EL (cell line): ENCODE data around the gene TNXB.
"Not testable (repeated sequence)": the region's sequence is repeated elsewhere in the genome, so short reads cannot be mapped to it uniquely, and the experiment has no call there.

Experiments used
- DNase-seq: peaks from one replicate; pipeline ENCODE4 v3.0.0-alpha.2; 2016

Gene TNXB

GRCh38 chr6:32052626-32053025, 56.5 kb downstream of the TNXB start:
- DNase-seq, result not testable (repeated sequence)

GRCh38 chr6:32050562-32050961, 58.6 kb downstream of the TNXB start:
- DNase-seq, result no peak

DNA sequence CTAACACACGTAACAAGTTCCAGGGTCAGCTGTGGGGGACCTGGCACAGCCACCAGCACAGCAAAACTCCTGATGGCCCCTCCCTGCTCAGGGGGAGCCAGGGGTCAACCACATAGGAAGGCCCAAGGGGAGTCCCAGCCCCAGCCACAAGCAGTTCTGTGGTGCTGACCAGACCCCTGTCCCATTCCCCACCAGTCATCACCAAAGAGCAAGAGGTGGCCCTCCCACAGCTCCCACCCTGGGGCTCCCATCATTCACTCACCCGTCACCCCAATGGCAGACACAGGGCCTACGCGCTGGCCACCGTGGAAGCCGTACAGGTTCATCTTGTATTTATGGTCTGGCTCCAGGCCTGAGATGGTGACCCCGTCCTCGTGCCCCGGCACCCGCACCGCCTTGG, 59.4 kb downstream of the TNXB start:
- DNase-seq, result not testable (repeated sequence)

GRCh38 chr6:32049149-32049548, 60.0 kb downstream of the TNXB start:
- DNase-seq, result not testable (repeated sequence)

DNA sequence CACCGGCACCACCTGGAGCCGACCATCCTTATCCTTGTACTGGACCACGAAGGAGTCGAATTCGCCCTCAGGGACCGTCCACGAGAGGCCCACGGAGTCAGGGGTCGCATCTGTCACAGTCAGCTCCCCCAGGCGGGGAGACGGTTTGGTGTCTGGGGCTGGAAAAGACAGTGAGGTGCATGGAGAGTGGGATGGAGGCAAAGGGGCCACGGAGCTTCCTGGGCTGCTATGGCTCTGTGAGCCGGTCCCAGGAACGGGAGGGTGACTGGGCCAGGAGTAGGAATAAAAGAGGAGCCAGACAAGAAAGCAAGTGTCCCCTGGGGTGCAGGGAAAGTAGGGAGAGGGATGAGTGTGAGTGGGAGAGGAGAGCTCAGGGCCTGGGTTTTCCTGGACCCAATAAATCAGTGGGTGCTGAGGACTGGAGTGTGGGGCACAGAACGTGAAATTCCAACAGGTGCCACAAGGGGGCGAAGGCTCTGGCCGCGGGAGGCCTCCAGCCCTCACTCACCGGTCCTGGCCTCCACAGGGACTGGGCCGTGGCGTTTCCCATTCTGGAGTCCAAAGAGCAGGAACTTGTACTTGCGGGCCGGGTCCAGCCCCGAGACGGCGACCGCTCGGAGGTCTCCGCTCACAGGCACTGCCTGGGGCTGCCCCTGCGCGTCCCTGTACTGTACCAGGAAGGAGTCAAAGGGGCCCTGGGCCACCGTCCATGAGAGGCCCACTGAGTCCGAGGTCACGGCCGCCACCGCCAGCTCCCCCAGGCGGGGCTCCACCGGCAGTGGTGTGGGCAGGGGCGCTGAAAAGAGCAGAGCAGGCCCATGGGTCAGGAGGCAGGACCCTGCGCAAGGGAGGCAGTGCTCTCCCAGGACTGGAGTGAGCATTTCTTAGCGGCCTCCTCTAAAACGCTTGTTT, 61.0 kb downstream of the TNXB start:
- DNase-seq, result peak; percentile 61

GRCh38 chr6:32047539-32047854, 61.6 kb downstream of the TNXB start:
- no peak for DNase-seq

GRCh38 chr6:32047084-32047478, 62.1 kb downstream of the TNXB start:
- peak; percentile 47 for DNase-seq

DNA sequence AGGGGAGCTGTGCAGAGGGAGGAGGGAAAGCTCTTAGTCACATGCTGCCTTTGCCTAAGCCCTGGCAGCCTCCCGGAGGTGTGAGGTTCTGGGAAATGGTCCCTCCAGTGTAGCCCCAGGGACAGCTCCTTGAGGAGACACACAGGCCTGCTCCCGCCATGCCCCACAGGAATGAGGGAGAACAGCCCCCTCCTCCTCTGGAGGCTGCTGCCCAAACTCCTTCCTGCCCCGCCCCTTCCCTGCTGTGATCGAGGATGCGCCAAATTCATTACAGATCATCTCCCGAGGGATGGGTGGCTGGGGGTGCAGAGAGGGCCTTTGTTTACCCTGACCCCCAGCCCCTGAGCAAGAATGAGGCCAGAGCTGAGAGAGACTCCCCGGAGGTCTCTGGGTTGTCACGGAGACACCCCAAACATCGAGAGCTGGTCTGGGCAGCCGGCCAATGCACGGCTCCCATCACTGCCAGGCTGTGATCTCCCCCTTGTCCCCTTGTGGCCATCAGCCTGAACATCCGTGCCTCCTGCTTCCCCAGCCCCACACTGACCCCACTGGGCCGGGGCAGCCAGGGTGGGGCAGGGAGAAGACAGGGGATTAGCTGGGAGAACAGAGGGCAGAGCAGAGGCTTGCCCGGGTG, 62.6 kb downstream of the TNXB start:
- DNase-seq, result peak; percentile 33

DNA sequence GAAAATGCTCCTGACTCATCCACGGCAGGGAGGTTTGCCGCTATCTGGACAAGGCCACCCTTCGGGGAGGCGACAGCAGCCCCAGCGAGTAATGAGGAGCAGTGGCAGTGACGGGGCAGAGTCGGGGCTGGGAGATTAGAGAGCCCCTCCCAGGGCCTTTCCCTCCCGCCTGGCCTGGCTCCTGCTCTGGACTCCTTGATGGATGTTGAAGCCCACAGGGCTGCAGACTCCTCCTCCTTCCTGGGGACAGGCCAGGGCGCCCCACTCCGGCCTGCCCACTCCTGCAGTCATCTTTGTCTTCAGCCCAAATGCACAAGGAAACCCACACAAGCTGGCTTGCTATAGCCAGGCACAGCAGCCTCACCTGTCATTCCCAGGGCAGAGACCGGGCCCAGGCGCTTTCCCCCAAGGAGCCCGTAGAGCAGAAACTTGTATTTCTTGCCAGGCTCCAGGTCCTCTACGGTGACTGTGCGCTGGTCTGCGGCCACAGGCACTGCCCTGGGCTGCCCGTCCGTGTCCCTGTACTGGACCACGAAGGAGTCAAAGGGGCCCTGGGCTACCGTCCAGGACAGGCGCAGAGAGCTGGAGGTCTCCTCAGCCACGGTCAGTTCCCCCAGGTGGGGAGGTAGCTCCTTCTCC, 63.2 kb downstream of the TNXB start:
- DNase-seq, result no peak

DNA sequence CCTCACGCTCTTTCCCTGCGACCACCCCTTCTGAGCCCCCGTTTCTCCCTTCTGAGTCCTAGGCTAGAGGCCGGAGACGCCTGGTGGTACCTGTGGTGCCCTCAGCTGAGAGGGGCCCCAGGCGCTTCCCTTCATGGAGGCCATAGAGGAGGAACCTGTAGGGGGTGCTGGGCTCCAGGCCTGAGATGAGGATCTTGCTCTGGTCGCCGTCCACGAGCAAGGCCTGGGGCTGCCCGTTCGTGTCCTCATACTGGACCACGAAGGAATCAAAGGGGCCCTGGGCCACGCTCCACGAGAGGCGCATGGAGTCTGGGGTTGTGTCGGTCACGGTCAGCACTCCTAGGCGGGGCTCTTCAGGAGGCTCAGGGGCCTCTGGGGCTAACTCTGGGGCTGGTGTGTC, 64.2 kb downstream of the TNXB start:
- not testable (repeated sequence) for DNase-seq

DNA sequence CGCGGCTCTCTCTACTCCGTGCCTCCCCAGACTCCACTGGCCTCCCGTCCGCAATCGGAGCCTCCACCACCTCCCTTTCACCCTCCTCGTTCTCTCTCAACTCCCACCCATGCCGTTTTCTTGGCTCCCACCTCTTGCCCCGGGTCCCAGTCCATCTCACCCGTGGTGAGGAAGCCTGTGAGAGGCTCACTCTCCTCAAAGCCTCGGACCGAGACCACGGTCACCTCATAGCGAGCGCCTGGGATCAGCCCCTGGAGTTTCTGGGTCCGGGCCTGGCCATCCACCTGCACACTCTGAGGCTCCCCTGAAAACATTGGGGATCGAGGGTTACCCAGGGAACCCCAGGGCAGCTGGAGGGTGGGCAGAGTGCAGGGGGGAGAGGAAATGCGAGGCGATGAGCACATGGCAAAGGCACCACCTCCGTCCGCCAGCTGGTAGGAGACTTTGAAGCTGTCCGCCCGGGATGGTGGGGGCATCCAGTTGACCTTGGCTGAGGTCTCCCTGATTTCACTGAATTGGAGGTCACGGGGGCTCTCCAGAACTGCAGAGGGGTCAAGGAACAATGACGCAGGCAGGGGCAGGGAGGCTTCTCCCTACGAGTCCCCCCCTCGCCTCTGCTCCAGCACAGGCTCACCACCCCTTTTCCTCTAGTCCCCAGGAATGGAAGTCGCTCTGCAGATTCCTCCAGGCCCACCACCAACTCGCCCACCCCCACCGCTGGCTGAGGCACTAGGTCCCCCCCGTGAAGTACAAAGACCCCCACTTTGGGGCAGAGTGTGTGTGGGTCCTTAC, 65.4 kb downstream of the TNXB start:
- not testable (repeated sequence) for DNase-seq

- not testable (repeated sequence) for DNase-seq
These were observed 66.9 kb downstream of the TNXB start for GRCh38 chr6:32042276-32042675.

DNA sequence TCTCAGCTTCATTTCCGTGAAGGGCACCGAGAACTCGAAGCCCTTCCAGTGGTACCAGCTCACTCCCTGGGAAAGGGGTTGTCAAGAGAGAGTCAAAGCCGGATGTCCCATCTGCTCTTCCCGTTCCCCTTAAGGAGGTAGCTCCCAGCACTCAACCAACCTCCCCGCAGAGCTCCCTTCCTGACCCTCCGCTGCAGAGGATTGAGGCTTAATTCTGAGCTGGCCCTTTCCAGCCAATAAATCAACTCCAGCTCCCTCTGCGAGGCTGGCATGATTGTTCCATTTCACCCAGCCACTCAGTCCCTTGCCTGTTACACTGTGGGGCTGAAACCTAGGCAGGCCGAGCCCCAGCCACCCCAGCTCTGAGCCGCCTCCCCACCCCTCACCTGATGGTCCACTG, 67.8 kb downstream of the TNXB start:
- not testable (repeated sequence) for DNase-seq

DNA sequence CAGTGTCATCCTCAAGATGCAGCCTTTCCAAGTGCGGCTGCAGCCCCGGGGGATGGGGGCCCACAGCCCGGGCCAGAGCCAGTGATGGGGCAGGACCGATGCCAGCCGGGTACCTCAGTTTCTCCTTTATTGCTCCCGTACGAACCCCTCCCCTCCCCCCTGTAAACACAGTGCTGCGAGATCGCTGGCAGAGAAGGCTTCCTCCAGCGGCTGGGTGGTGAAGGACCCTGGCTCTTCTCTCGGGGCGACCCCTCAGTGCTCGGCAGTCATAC, 68.2 kb downstream of the TNXB start:
- not testable (repeated sequence) for DNase-seq

- DNase-seq, result not testable (repeated sequence)
These were observed 68.7 kb downstream of the TNXB start for GRCh38 chr6:32040299-32041049.

DNA sequence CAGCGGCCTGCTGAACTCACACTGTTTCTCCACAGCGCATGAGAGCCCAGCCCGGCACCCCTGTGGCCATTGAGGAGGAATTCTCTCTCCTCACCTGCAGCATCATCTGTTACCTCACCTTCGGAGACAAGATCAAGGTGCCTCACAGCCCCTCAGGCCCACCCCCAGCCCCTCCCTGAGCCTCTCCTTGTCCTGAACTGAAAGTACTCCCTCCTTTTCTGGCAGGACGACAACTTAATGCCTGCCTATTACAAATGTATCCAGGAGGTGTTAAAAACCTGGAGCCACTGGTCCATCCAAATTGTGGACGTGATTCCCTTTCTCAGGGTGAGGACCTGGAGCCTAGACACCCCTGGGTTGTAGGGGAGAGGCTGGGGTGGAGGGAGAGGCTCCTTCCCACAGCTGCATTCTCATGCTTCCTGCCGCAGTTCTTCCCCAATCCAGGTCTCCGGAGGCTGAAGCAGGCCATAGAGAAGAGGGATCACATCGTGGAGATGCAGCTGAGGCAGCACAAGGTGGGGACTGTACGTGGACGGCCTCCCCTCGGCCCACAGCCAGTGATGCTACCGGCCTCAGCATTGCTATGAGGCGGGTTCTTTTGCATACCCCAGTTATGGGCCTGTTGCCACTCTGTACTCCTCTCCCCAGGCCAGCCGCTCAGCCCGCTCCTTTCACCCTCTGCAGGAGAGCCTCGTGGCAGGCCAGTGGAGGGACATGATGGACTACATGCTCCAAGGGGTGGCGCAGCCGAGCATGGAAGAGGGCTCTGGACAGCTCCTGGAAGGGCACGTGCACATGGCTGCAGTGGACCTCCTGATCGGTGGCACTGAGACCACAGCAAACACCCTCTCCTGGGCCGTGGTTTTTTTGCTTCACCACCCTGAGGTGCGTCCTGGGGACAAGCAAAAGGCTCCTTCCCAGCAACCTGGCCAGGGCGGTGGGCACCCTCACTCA, 69.5 kb downstream of the TNXB start:
- not testable (repeated sequence) for DNase-seq

GRCh38 chr6:32038878-32039277, 70.3 kb downstream of the TNXB start:
- not testable (repeated sequence) for DNase-seq

- not testable (repeated sequence) for DNase-seq
These were observed 71.3 kb downstream of the TNXB start, which contains the start of gene CYP21A2 for GRCh38 chr6:32037598-32038524. Gene CYP21A2, plus strand, starts transcription at chr6:32038415. Its CDS starts 8 bp downstream, at chr6:32038423.

- DNase-seq, result not testable (repeated sequence)
These were observed 72.0 kb downstream of the TNXB start for GRCh38 chr6:32037136-32037535.
